ENCODE measurements around the gene SMC3.

DNA sequence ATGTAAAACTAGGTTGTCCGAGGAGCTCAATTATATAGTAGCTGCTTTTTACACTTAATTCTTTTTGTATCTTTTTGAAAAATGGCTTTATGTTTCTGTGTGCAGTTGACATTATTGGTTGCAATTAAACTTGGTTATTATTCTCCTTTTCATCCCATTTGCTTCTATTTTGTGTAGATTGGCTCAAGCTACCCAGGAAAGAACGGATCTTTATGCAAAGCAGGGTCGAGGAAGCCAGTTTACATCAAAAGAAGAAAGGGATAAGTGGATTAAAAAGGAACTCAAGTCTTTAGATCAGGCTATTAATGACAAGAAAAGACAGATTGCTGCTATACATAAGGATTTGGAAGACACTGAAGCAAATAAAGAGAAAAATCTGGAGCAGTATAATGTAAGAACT is 16.5 kb downstream of the SMC3 start:
- no peak for TF ChIP-seq CREB1 (IDR thresholded peaks at IDR 0.05)
- no peak for TF ChIP-seq CREB1 (CRISPR knock-in tag; IDR thresholded peaks at IDR 0.05)
- TF ChIP-seq POLR2A (IDR thresholded peaks at IDR 0.05; ENCODE audit: insufficient read depth in 1 of 2, low read depth in 2 of 2, low read length in 2 of 2), result no peak
- no peak for TF ChIP-seq EP300 (IDR thresholded peaks at IDR 0.05; ENCODE audit: low read depth in 2 of 2, low read length in 2 of 2)
- TF ChIP-seq EP300 (CRISPR knock-in tag; IDR thresholded peaks at IDR 0.05; ENCODE audit: borderline replicate concordance), result no peak
- TF ChIP-seq YY1 (IDR thresholded peaks at IDR 0.05; ENCODE audit: insufficient read depth, insufficient replicate concordance, low read depth, low read length), result no peak
- TF ChIP-seq, protein P1, sequence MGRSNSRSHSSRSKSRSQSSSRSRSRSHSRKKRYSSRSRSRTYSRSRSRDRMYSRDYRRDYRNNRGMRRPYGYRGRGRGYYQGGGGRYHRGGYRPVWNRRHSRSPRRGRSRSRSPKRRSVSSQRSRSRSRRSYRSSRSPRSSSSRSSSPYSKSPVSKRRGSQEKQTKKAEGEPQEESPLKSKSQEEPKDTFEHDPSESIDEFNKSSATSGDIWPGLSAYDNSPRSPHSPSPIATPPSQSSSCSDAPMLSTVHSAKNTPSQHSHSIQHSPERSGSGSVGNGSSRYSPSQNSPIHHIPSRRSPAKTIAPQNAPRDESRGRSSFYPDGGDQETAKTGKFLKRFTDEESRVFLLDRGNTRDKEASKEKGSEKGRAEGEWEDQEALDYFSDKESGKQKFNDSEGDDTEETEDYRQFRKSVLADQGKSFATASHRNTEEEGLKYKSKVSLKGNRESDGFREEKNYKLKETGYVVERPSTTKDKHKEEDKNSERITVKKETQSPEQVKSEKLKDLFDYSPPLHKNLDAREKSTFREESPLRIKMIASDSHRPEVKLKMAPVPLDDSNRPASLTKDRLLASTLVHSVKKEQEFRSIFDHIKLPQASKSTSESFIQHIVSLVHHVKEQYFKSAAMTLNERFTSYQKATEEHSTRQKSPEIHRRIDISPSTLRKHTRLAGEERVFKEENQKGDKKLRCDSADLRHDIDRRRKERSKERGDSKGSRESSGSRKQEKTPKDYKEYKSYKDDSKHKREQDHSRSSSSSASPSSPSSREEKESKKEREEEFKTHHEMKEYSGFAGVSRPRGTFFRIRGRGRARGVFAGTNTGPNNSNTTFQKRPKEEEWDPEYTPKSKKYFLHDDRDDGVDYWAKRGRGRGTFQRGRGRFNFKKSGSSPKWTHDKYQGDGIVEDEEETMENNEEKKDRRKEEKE (IDR thresholded peaks at IDR 0.05), result no peak
- TF ChIP-seq, protein P2, sequence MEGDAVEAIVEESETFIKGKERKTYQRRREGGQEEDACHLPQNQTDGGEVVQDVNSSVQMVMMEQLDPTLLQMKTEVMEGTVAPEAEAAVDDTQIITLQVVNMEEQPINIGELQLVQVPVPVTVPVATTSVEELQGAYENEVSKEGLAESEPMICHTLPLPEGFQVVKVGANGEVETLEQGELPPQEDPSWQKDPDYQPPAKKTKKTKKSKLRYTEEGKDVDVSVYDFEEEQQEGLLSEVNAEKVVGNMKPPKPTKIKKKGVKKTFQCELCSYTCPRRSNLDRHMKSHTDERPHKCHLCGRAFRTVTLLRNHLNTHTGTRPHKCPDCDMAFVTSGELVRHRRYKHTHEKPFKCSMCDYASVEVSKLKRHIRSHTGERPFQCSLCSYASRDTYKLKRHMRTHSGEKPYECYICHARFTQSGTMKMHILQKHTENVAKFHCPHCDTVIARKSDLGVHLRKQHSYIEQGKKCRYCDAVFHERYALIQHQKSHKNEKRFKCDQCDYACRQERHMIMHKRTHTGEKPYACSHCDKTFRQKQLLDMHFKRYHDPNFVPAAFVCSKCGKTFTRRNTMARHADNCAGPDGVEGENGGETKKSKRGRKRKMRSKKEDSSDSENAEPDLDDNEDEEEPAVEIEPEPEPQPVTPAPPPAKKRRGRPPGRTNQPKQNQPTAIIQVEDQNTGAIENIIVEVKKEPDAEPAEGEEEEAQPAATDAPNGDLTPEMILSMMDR (CRISPR knock-in tag; IDR thresholded peaks at IDR 0.05), result no peak
- TF ChIP-seq, protein P3, sequence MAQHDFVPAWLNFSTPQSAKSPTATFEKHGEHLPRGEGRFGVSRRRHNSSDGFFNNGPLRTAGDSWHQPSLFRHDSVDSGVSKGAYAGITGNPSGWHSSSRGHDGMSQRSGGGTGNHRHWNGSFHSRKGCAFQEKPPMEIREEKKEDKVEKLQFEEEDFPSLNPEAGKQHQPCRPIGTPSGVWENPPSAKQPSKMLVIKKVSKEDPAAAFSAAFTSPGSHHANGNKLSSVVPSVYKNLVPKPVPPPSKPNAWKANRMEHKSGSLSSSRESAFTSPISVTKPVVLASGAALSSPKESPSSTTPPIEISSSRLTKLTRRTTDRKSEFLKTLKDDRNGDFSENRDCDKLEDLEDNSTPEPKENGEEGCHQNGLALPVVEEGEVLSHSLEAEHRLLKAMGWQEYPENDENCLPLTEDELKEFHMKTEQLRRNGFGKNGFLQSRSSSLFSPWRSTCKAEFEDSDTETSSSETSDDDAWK (CRISPR knock-in tag; IDR thresholded peaks at IDR 0.05), result no peak
- no peak for TF ChIP-seq JUNB (CRISPR knock-in tag; IDR thresholded peaks at IDR 0.05; ENCODE audit: borderline replicate concordance)
- no peak for TF ChIP-seq MEF2D (CRISPR knock-in tag; IDR thresholded peaks at IDR 0.05)
- no peak for TF ChIP-seq ZNF383 (CRISPR knock-in tag; IDR thresholded peaks at IDR 0.05; ENCODE audit: borderline replicate concordance)
- TF ChIP-seq, protein P4, sequence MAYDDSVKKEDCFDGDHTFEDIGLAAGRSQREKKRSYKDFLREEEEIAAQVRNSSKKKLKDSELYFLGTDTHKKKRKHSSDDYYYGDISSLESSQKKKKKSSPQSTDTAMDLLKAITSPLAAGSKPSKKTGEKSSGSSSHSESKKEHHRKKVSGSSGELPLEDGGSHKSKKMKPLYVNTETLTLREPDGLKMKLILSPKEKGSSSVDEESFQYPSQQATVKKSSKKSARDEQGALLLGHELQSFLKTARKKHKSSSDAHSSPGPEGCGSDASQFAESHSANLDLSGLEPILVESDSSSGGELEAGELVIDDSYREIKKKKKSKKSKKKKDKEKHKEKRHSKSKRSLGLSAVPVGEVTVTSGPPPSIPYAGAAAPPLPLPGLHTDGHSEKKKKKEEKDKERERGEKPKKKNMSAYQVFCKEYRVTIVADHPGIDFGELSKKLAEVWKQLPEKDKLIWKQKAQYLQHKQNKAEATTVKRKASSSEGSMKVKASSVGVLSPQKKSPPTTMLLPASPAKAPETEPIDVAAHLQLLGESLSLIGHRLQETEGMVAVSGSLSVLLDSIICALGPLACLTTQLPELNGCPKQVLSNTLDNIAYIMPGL (CRISPR knock-in tag; IDR thresholded peaks at IDR 0.05; ENCODE audit: borderline replicate concordance in 1 of 2, low read depth in 1 of 2), result no peak
- TF ChIP-seq ZNF879 (CRISPR knock-in tag; IDR thresholded peaks at IDR 0.05), result no peak
- TF ChIP-seq NR1H2 (CRISPR knock-in tag; IDR thresholded peaks at IDR 0.05; ENCODE audit: borderline replicate concordance, low read depth), result no peak
- no peak for TF ChIP-seq MAFG (CRISPR knock-in tag; IDR thresholded peaks at IDR 0.05)
